ENCODE results near the gene KLHL5. TPM values are rescaled to one million over a fixed set of nuclear protein-coding genes. Genes with fewer than 3 reads are reported as not detected.

Gene KLHL5
- total RNA-seq, 3 donors from 2014 or later (not counting 1 experiment from before 2014, with no cell fraction given): 12.6 to 14.2 (median 13.7) TPM

DNA sequence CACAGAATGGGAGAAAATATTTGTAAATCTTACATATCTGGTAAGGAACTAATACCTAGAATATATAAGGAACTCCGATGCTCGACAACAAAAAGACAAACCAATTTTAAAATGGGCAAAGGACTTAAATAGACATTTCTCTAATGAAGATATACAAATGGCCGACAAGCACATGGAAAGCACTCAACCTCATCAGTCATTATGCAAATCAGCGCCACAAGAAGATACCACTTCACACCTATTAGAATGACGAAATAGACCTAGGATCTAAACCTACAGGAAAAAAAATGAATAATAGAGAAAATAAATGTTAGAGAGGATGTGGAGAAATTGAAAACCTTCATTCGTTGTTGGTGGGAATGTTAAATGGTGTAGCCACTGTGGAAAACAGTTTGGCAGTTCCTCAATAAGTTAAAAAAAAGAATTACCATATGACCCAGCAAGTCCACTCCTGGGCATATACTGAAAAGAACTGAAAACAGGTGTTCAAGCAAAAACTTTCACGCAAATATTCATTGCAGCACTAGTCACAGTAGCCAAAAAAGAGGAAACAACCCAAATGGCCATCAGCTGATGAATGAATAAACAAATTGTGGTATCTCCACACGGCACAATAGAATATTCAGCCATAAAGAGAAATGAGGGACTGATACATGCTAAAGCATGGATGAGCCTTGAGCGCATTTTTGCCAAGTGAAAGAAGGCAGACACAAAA lies 63.0 kb downstream of the KLHL5 start:
- 86% methylated on average over 6 of the region's 9 CpGs for WGBS (ENCODE audit: insufficient coverage)
- Mint-ChIP-seq H3K9me3 (no peaks in the 10 kb centered on the region), H3K27me3 (ENCODE audit: low read depth in 2 of 2) (no peaks in the 10 kb centered on the region), H3K4me1 (no peaks in the 10 kb centered on the region), H3K27ac (no peak overlapping the region), H3K4me3 (no peak overlapping the region), H3K36me3 (peaks cover 13% of the 10 kb centered on the region)
- TF ChIP-seq, protein P1, sequence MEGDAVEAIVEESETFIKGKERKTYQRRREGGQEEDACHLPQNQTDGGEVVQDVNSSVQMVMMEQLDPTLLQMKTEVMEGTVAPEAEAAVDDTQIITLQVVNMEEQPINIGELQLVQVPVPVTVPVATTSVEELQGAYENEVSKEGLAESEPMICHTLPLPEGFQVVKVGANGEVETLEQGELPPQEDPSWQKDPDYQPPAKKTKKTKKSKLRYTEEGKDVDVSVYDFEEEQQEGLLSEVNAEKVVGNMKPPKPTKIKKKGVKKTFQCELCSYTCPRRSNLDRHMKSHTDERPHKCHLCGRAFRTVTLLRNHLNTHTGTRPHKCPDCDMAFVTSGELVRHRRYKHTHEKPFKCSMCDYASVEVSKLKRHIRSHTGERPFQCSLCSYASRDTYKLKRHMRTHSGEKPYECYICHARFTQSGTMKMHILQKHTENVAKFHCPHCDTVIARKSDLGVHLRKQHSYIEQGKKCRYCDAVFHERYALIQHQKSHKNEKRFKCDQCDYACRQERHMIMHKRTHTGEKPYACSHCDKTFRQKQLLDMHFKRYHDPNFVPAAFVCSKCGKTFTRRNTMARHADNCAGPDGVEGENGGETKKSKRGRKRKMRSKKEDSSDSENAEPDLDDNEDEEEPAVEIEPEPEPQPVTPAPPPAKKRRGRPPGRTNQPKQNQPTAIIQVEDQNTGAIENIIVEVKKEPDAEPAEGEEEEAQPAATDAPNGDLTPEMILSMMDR (IDR thresholded peaks at IDR 0.05): no peak
- DNase-seq (no peak), ATAC-seq (no peak)
- Histone ChIP-seq H3K36me3 (ENCODE audit: control insufficient read depth, insufficient read depth, low read length) (no peaks in the 10 kb centered on the region), H3K4me1 (ENCODE audit: control insufficient read depth, insufficient read depth, low read length) (no peaks in the 10 kb centered on the region), H3K27ac (ENCODE audit: low read length) (no peak overlapping the region), H3K9me3 (ENCODE audit: control insufficient read depth, insufficient read depth, low read length) (no peaks in the 10 kb centered on the region), H3K4me3 (ENCODE audit: low read length) (no peak overlapping the region), H3K27me3 (ENCODE audit: control insufficient read depth, insufficient read depth, low read length) (no peaks in the 10 kb centered on the region)
- intact Hi-C loops (cut with micrococcal nuclease): no loop called here

DNA sequence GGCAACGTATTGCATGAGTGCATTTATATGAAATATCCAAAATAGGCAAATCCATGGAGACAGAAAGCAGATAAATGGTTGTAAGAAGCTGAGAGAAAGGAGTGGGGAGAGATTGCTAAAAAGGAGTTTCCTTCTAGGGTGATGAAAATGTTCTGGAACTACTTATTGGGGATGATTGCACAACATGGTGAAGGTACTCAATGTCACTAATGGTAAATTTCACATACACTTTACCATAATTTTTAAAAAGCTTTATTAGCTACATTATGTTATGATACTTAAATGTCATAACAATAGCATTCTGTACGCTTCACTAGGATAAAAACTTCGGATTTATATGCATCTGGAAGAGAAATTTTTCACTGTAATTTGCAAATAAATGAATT lies 63.6 kb downstream of the KLHL5 start:
- no peaks in the 10 kb centered on the region for H3K27me3 ChIP-seq (ENCODE audit: control insufficient read depth, insufficient read depth, low read length)
- no peak overlapping the region for H3K27ac Mint-ChIP-seq
- no peaks in the 10 kb centered on the region for H3K36me3 ChIP-seq (ENCODE audit: control insufficient read depth, insufficient read depth, low read length)
- H3K4me1 Mint-ChIP-seq: no peaks in the 10 kb centered on the region
- H3K36me3 Mint-ChIP-seq: peaks cover 13% of the 10 kb centered on the region
- ATAC-seq (no peak), DNase-seq (no peak)
- H3K4me1 ChIP-seq (ENCODE audit: control insufficient read depth, insufficient read depth, low read length): no peaks in the 10 kb centered on the region
- no peak overlapping the region for H3K27ac ChIP-seq (ENCODE audit: low read length)
- H3K9me3 Mint-ChIP-seq: no peaks in the 10 kb centered on the region
- no peaks in the 10 kb centered on the region for H3K27me3 Mint-ChIP-seq (ENCODE audit: low read depth in 2 of 2)
- 95% methylated on average over 1 of the region's 3 CpGs for WGBS (ENCODE audit: insufficient coverage)
- H3K9me3 ChIP-seq (ENCODE audit: control insufficient read depth, insufficient read depth, low read length): no peaks in the 10 kb centered on the region
- no peak overlapping the region for H3K4me3 ChIP-seq (ENCODE audit: low read length)
- H3K4me3 Mint-ChIP-seq: no peak overlapping the region
- intact Hi-C loops (cut with micrococcal nuclease): no loop called here
- TF ChIP-seq, protein P1 (IDR thresholded peaks at IDR 0.05): no peak

DNA sequence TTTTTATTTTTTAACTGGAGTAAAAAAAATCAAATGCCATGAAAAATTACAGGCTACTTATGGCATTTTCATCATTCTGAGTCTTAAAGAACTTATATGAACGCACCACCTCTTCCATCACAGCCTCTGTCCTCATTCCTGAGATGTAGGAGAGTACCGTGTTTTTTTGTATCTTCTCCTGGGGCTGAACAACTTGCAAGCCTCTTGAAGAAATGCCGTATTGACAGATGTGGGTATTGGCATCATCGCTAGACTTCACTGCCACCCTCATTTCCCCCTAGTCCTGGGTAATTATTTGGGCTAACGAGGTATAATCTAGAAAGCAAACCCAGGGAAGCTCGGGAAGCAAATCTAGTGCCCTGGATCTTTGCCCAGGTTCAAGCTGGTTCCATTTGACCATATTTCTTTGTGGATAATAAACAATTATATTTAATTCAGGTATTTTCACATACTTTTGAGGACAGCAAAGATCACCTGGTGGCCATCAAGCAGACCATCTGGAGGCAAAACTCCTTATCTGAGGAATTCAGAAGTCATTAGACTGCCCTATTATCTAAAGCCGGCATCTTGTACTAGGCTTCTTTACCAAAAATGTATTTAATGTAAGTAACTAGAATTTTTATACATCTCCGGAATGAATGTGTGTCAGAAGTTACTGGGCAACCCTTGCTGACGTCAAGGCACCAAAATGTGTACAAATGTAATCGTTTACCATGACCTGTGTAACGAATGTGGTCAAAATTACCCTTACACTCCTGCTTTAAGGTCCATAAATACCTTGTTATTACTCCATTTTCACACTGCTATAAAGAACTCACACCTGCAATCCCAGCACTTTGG lies 64.4 kb downstream of the KLHL5 start:
- H3K4me3 Mint-ChIP-seq: no peak overlapping the region
- no peak for DNase-seq
- no peaks in the 10 kb centered on the region for H3K4me1 ChIP-seq (ENCODE audit: control insufficient read depth, insufficient read depth, low read length)
- H3K27me3 ChIP-seq (ENCODE audit: control insufficient read depth, insufficient read depth, low read length): no peaks in the 10 kb centered on the region
- H3K4me1 Mint-ChIP-seq: no peaks in the 10 kb centered on the region
- no peaks in the 10 kb centered on the region for H3K27me3 Mint-ChIP-seq (ENCODE audit: low read depth in 2 of 2)
- TF ChIP-seq, protein P1 (IDR thresholded peaks at IDR 0.05): no peak
- no peak overlapping the region for H3K4me3 ChIP-seq (ENCODE audit: low read length)
- H3K27ac ChIP-seq (ENCODE audit: low read length): no peak overlapping the region
- peaks cover 13% of the 10 kb centered on the region for H3K36me3 Mint-ChIP-seq
- H3K9me3 ChIP-seq (ENCODE audit: control insufficient read depth, insufficient read depth, low read length): no peaks in the 10 kb centered on the region
- no peak for ATAC-seq
- 98% methylated on average over 10 of the region's 11 CpGs for WGBS (ENCODE audit: insufficient coverage)
- H3K9me3 Mint-ChIP-seq: no peaks in the 10 kb centered on the region
- no peaks in the 10 kb centered on the region for H3K36me3 ChIP-seq (ENCODE audit: control insufficient read depth, insufficient read depth, low read length)
- H3K27ac Mint-ChIP-seq: no peak overlapping the region
- intact Hi-C loops (cut with micrococcal nuclease): no loop called here
